Endothelial cell of umbilical vein (primary cell): ENCODE measurements around the gene ABHD14A. TPM values are rescaled to one million over a fixed set of nuclear protein-coding genes. Genes with fewer than 3 reads are reported as not detected.

Experiments
- BruUV-seq: library from RNA; stranded (reverse); fragments of 400-500 nt; replicated peaks from 2 replicates; lab custom pipeline; 2021; lab: Mats Ljungman, UMichigan
- CTCF ChIA-PET: fragments of 300-600, 350-600 bp; sonication (Branson Sonifier 250); formaldehyde crosslinking; loops from one replicate; lab custom pipeline; 2021; ENCODE audit warnings: antibody characterized with exemption, inconsistent platforms; lab: Charles Lee
- POLR2A ChIA-PET: fragments of 300-600, 350-600 bp; sonication (Branson Sonifier 250); formaldehyde crosslinking; loops from one replicate; lab custom pipeline; 2021; ENCODE audit warnings: antibody characterized with exemption, inconsistent platforms; lab: Charles Lee
- DNase-seq: peaks from one replicate; pipeline ENCODE4 v3.0.0-alpha.2; 2011; ENCODE audit warnings: low read depth, low spot score
- FAIRE-seq: peaks from 2 replicates; lab custom pipeline; 2011; peaks lifted over from hg19 to GRCh38; lab: Jason Lieb, UNC
- H2AFZ ChIP-seq: 2 replicates; pipeline ENCODE4 v1.6.0; 2012; ENCODE audit warnings: low read depth, low read length, control low read depth, inconsistent platforms
- H3K27ac ChIP-seq: 2 replicates; pipeline ENCODE4 v1.5.1; 2011; ENCODE audit warnings: low read depth, mild to moderate bottlenecking, control low read depth, low read length, moderate library complexity; ENCODE audit not compliant: insufficient read depth
- H3K27me3 ChIP-seq, 2 experiments: 2 replicates each; pipeline versions ENCODE4 v1.6.0 to v1.6.1; 2011; ENCODE audit warnings: low read length in 2 of 2, mixed read lengths in 1 of 2; ENCODE audit not compliant: control insufficient read depth in 2 of 2, insufficient read depth in 2 of 2
- H3K36me3 ChIP-seq, 2 experiments: 2 replicates in 1 of 2; 3 replicates in 1 of 2; pipeline ENCODE4 v1.5.1; 2011; ENCODE audit warnings: low read length in 2 of 2, mild to moderate bottlenecking in 1 of 2, moderate library complexity in 1 of 2; ENCODE audit not compliant: control insufficient read depth in 2 of 2, insufficient read depth in 2 of 2; ENCODE audit errors: extremely low read depth in 1 of 2
- H3K4me1 ChIP-seq: 3 replicates; pipeline ENCODE4 v1.5.1; 2011; ENCODE audit warnings: mild to moderate bottlenecking, low read length; ENCODE audit not compliant: control insufficient read depth, insufficient read depth; ENCODE audit errors: extremely low read depth
- H3K4me2 ChIP-seq: 2 replicates; pipeline ENCODE4 v1.6.1; 2011; ENCODE audit warnings: low read length, control low read depth, mixed read lengths; ENCODE audit not compliant: insufficient read depth
- H3K4me3 ChIP-seq, 3 experiments: fragments of 200-600 bp in 1 of 3; sonication (generic), shearing (Covaris generic) in 1 of 3; replicated peaks in 1 of 3; 2 replicates each; pipeline ENCODE4 v1.5.1; 2011 to 2016; ENCODE audit warnings: control low read depth in 3 of 3, low read length in 3 of 3, mild to moderate bottlenecking in 2 of 3, inconsistent platforms in 1 of 3, low read depth in 1 of 3, moderate library complexity in 1 of 3; ENCODE audit not compliant: insufficient read depth in 1 of 3
- H3K79me2 ChIP-seq: 2 replicates; pipeline ENCODE4 v1.6.0; 2012; ENCODE audit warnings: low read length, inconsistent platforms; ENCODE audit not compliant: control insufficient read depth, insufficient read depth
- H3K9ac ChIP-seq: replicated peaks from 2 replicates; pipeline ENCODE3; 2011; ENCODE audit warnings: low read length, control low read depth; ENCODE audit not compliant: insufficient read depth; ENCODE audit errors: extremely low read depth
- H3K9me1 ChIP-seq: replicated peaks from 3 replicates; pipeline ENCODE4 v1.6.0; 2011; ENCODE audit warnings: mild to moderate bottlenecking, low read length; ENCODE audit not compliant: control insufficient read depth, insufficient read depth; ENCODE audit errors: extremely low read depth
- H3K9me3 ChIP-seq: replicated peaks from 2 replicates; pipeline ENCODE4 v1.5.1; 2012; ENCODE audit warnings: low read length, inconsistent platforms; ENCODE audit not compliant: control insufficient read depth, insufficient read depth
- H4K20me1 ChIP-seq: replicated peaks from 2 replicates; pipeline ENCODE3; 2011; ENCODE audit warnings: mild to moderate bottlenecking, low read length; ENCODE audit not compliant: control insufficient read depth, insufficient read depth; ENCODE audit errors: extremely low read depth
- EZH2 ChIP-seq: IDR thresholded peaks from 2 replicates; pipeline ENCODE4 v1.6.1; 2012; ENCODE audit warnings: borderline replicate concordance, low read depth, mild to moderate bottlenecking, moderate library complexity, low read length, inconsistent platforms; ENCODE audit not compliant: severe bottlenecking
- FOS ChIP-seq: IDR thresholded peaks from 2 replicates; pipeline ENCODE4 v1.6.1; 2011; ENCODE audit warnings: mild to moderate bottlenecking, low read length, moderate library complexity, borderline replicate concordance; ENCODE audit not compliant: insufficient read depth
- GATA2 ChIP-seq: IDR thresholded peaks from 2 replicates; pipeline ENCODE4 v1.7.0; 2011; ENCODE audit warnings: low read depth, mild to moderate bottlenecking, moderate library complexity, mixed read lengths, low read length; ENCODE audit not compliant: insufficient read length, insufficient read depth
- JUN ChIP-seq: IDR thresholded peaks from 2 replicates; pipeline ENCODE4 v1.6.1; 2011; ENCODE audit warnings: borderline replicate concordance, low read depth; ENCODE audit not compliant: insufficient read length, insufficient read depth
- MYC ChIP-seq: IDR thresholded peaks from one replicate; pipeline ENCODE4 v1.6.1; 2011; ENCODE audit warnings: mild to moderate bottlenecking, low read depth, low read length
- POLR2A ChIP-seq: IDR thresholded peaks from 2 replicates; pipeline ENCODE4 v1.6.1; 2012; ENCODE audit warnings: low read depth, mild to moderate bottlenecking, control low read depth, low read length
- POLR2AphosphoS5 ChIP-seq: IDR thresholded peaks from 2 replicates; pipeline ENCODE4 v1.6.1; 2012; ENCODE audit warnings: low read depth, mild to moderate bottlenecking, control low read depth, low read length, moderate library complexity; ENCODE audit not compliant: insufficient read depth
- dilution Hi-C: fragments of 300-500 bp; cut with MboI; formaldehyde crosslinking; loops from one replicate; pipeline ENCODE4 v1.15.0; 2019; ENCODE audit warnings: low sequenced_read_pairs; ENCODE audit not compliant: extremely low pct_ligation_motif_present
- intact Hi-C: fragments of 100-400 bp; cut with micrococcal nuclease; formaldehyde crosslinking; loops from one replicate; pipeline ENCODE4 v1.10.0; 2022
- polyA plus RNA-seq, 4 experiments: library from polyadenylated mRNA; depleted of rRNA in 3 of 4; stranded (reverse) in 3 of 4; unstranded in 1 of 4; fragments of >200 nt; gene quantifications; 2 replicates each; pipeline versions ENCODE4 v1.2.1 to v1.2.3, GENCODE V29; 2011 to 2012; ENCODE audit warnings: missing spikeins in 1 of 4
- total RNA-seq: library from RNA; stranded (reverse); gene quantifications from 2 replicates; pipeline ENCODE4 v1.2.3, GENCODE V29; 2021
- TF ChIP-seq, protein P1 (sequence below), 2 donors: IDR thresholded peaks; 1 replicate in 1 of 2; 2 replicates in 1 of 2; pipeline ENCODE4 v1.5.1; 2011; ENCODE audit warnings: low read length in 2 of 2, mild to moderate bottlenecking in 2 of 2, moderate library complexity in 2 of 2, control low read depth in 1 of 2, inconsistent platforms in 1 of 2, low read depth in 1 of 2; ENCODE audit not compliant: insufficient read depth in 1 of 2; ENCODE audit errors: extremely low read depth in 1 of 2
- TF ChIP-seq, protein P2 (sequence below): IDR thresholded peaks from 2 replicates; pipeline ENCODE4 v1.6.1; 2011; ENCODE audit not compliant: insufficient read depth, insufficient read length

The ABHD14A gene
- total and polyA plus RNA-seq, 2 donors (not counting 3 experiments of a cell fraction or from before 2014, with no cell fraction given): 6.6 to 23.7 TPM

DNA sequence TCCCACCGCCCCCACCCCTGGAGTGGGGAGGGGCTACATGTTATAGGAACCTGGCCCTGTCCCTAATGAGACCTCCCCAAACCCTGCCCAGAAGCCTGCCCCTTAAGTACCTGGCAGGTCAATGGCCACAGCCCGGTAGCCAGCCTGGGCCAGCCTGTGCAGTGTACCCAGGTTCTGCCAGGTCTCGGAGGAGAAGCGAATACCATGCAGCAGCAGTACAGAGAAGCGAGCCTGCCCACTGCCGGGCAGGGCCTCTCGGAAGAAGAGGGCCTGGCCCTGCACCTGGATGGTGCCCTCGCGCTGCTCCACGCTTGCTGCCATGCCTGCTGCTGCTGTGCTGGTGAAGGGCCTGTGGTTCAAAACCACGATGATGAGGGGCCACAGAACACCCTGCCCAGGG is 3.5 kb upstream of the ABHD14A start:
- intact Hi-C loops: no loop called here
- H3K4me1 ChIP-seq: peaks cover 26% of the 10 kb centered on the region

More for the DNA sequence above, 3.5 kb upstream of the ABHD14A start:
- Histone ChIP-seq H3K79me2 (no peaks in the 10 kb centered on the region), H3K27ac (no peak overlapping the region), H3K9me3 (no peaks in the 10 kb centered on the region), H4K20me1 (no peaks in the 10 kb centered on the region), H3K4me3 (no peak overlapping the region), H3K9me1 (no peaks in the 10 kb centered on the region), H2AFZ (no peak overlapping the region), H3K9ac (no peak overlapping the region), H3K4me2 (no peak overlapping the region), H3K36me3 (no peaks in the 10 kb centered on the region), H3K27me3 (no peaks in the 10 kb centered on the region)
- DNase-seq: no peak
- TF ChIP-seq GATA2 (no peak), FOS (no peak), JUN (no peak), MYC (no peak), POLR2AphosphoS5 (no peak), POLR2A (no peak), EZH2 (no peak)
- TF ChIP-seq, protein P1, sequence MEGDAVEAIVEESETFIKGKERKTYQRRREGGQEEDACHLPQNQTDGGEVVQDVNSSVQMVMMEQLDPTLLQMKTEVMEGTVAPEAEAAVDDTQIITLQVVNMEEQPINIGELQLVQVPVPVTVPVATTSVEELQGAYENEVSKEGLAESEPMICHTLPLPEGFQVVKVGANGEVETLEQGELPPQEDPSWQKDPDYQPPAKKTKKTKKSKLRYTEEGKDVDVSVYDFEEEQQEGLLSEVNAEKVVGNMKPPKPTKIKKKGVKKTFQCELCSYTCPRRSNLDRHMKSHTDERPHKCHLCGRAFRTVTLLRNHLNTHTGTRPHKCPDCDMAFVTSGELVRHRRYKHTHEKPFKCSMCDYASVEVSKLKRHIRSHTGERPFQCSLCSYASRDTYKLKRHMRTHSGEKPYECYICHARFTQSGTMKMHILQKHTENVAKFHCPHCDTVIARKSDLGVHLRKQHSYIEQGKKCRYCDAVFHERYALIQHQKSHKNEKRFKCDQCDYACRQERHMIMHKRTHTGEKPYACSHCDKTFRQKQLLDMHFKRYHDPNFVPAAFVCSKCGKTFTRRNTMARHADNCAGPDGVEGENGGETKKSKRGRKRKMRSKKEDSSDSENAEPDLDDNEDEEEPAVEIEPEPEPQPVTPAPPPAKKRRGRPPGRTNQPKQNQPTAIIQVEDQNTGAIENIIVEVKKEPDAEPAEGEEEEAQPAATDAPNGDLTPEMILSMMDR (IDR thresholded peaks at IDR 0.05; ENCODE audit: extremely low read depth in 1 of 2, insufficient read depth in 1 of 2, low read depth in 1 of 2, low read length in 2 of 2): no peak
- TF ChIP-seq, protein P2, sequence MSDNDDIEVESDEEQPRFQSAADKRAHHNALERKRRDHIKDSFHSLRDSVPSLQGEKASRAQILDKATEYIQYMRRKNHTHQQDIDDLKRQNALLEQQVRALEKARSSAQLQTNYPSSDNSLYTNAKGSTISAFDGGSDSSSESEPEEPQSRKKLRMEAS: no peak
- CTCF ChIA-PET: interaction anchor here (1.1 to 1.4 kb wide), 2 partner anchors 14 to 30 kb away, joined by 3 read pairs; partner anchors contain the start of gene RRP9
- BruUV-seq: no TSS peak
- FAIRE-seq: no peak
- dilution Hi-C loops: no loop called here
- POLR2A ChIA-PET: interaction anchor here (0.7 kb wide), 1 partner anchor 25 kb away, joined by 6 read pairs; no protein-coding TSS in a partner anchor
